IMR-90 (cell line): ENCODE measurements around the gene TECTA. TPM values are rescaled to one million over a fixed set of nuclear protein-coding genes. Genes with fewer than 3 reads are reported as not detected.
"Not testable (repeated sequence)": the region's sequence is repeated elsewhere in the genome, so short reads cannot be mapped to it uniquely, and the experiment has no call there.

Source experiments
- ATAC-seq: fragments of 200-7000 bp; cut with Tn5 transposase; 2 replicates; pipeline ENCODE4 v1.9.1; 2020; ENCODE audit warnings: low read depth, mild to moderate bottlenecking, moderate library complexity
- BruUV-seq: library from RNA; stranded (reverse); fragments of 400-500 nt; replicated peaks from 2 replicates; lab custom pipeline; 2021; lab: Mats Ljungman, UMichigan
- CTCF ChIA-PET: fragments of 300-600 bp; formaldehyde crosslinking; extraction: SDS; loops from one replicate; lab custom pipeline; 2021; ENCODE audit warnings: antibody characterized with exemption; lab: Yijun Ruan, JAX
- POLR2A ChIA-PET: fragments of 300-600 bp; sonication (Branson Sonifier 250); formaldehyde crosslinking; loops from one replicate; lab custom pipeline; 2022; ENCODE audit warnings: antibody characterized with exemption; ENCODE audit not compliant: unreplicated experiment; lab: Charles Lee
- DNase-seq: peaks from one replicate; pipeline ENCODE4 v3.0.0; 2013
- H2AFZ ChIP-seq: replicated peaks from 2 replicates; pipeline ENCODE3; 2013; ENCODE audit warnings: low read length, mild to moderate bottlenecking; ENCODE audit not compliant: poor library complexity
- H2AK5ac ChIP-seq: 2 replicates; pipeline ENCODE4 v1.6.1; 2013; ENCODE audit warnings: low read depth, low read length, inconsistent platforms
- H2AK9ac ChIP-seq: replicated peaks from 2 replicates; pipeline ENCODE3; 2013; ENCODE audit warnings: mild to moderate bottlenecking, low read depth, low read length, moderate library complexity; ENCODE audit not compliant: poor library complexity
- H2BK120ac ChIP-seq: 2 replicates; pipeline ENCODE4 v1.6.1; 2013; ENCODE audit warnings: low read depth, low read length, inconsistent platforms
- H2BK15ac ChIP-seq: 3 replicates; pipeline ENCODE4 v1.6.1; 2013; ENCODE audit warnings: low read depth, low read length, inconsistent platforms
- H2BK20ac ChIP-seq: 2 replicates; pipeline ENCODE4 v1.6.1; 2013; ENCODE audit warnings: low read depth, mild to moderate bottlenecking, inconsistent platforms, low read length, moderate library complexity
- H2BK5ac ChIP-seq: 2 replicates; pipeline ENCODE4 v1.6.1; 2013; ENCODE audit warnings: mild to moderate bottlenecking, low read depth, low read length, inconsistent platforms; ENCODE audit not compliant: poor library complexity, severe bottlenecking
- H3K14ac ChIP-seq: replicated peaks from 2 replicates; pipeline ENCODE4 v1.6.1; 2013; ENCODE audit warnings: low read depth, low read length, inconsistent platforms
- H3K18ac ChIP-seq: 2 replicates; pipeline ENCODE4 v1.6.1; 2013; ENCODE audit warnings: low read depth, low read length, control low read depth
- H3K23ac ChIP-seq: 2 replicates; pipeline ENCODE4 v1.6.1; 2013; ENCODE audit warnings: low read depth, low read length, inconsistent platforms
- H3K27ac ChIP-seq: 2 replicates; pipeline ENCODE4 v1.5.1; 2013; ENCODE audit warnings: mild to moderate bottlenecking, control low read depth, low read length; ENCODE audit not compliant: insufficient read depth
- H3K27me3 ChIP-seq: 2 replicates; pipeline ENCODE4 v1.6.1; 2013; ENCODE audit warnings: low read length; ENCODE audit not compliant: control insufficient read depth, insufficient read depth
- H3K36me3 ChIP-seq: 2 replicates; pipeline ENCODE4 v1.6.1; 2013; ENCODE audit warnings: low read length, mixed read lengths; ENCODE audit not compliant: control insufficient read depth, insufficient read depth
- H3K4ac ChIP-seq: 2 replicates; pipeline ENCODE4 v1.6.1; 2013; ENCODE audit warnings: low read depth, low read length, inconsistent platforms
- H3K4me1 ChIP-seq: 2 replicates; pipeline ENCODE4 v1.6.1; 2013; ENCODE audit warnings: low read length, mixed read lengths; ENCODE audit not compliant: control insufficient read depth, insufficient read depth
- H3K4me2 ChIP-seq: 2 replicates; pipeline ENCODE4 v1.6.1; 2013; ENCODE audit warnings: low read depth, mild to moderate bottlenecking, control low read depth, low read length, moderate library complexity
- H3K4me3 ChIP-seq: 2 replicates; pipeline ENCODE4 v1.5.1; 2013; ENCODE audit warnings: low read depth, mild to moderate bottlenecking, control low read depth, low read length, moderate library complexity; ENCODE audit not compliant: insufficient read depth
- H3K56ac ChIP-seq: 2 replicates; pipeline ENCODE4 v1.6.1; 2013; ENCODE audit warnings: low read length, inconsistent platforms; ENCODE audit not compliant: insufficient read depth; ENCODE audit errors: extremely low read depth
- H3K79me1 ChIP-seq, 2 experiments: 2 replicates each; pipeline ENCODE4 v1.6.1; 2013; ENCODE audit warnings: low read length in 2 of 2, inconsistent platforms in 1 of 2, low read depth in 1 of 2
- H3K9ac ChIP-seq: 2 replicates; pipeline ENCODE4 v1.6.1; 2013; ENCODE audit warnings: low read depth, low read length, control low read depth
- H3K9me1 ChIP-seq: 2 replicates; pipeline ENCODE4 v1.6.1; 2013; ENCODE audit warnings: low read length, inconsistent platforms; ENCODE audit not compliant: insufficient read depth
- H3K9me3 ChIP-seq: 2 replicates; pipeline ENCODE4 v1.6.1; 2013; ENCODE audit warnings: low read length; ENCODE audit not compliant: control insufficient read depth, insufficient read depth
- H4K20me1 ChIP-seq: 2 replicates; pipeline ENCODE4 v1.6.1; 2013; ENCODE audit warnings: low read length, inconsistent platforms; ENCODE audit not compliant: insufficient read depth
- H4K5ac ChIP-seq: 2 replicates; pipeline ENCODE4 v1.6.1; 2013; ENCODE audit warnings: mild to moderate bottlenecking, low read depth, low read length, control low read depth
- H4K8ac ChIP-seq, 2 experiments: 2 replicates each; pipeline ENCODE4 v1.6.1; 2013; ENCODE audit warnings: low read depth in 2 of 2, low read length in 2 of 2, control low read depth in 1 of 2, inconsistent platforms in 1 of 2
- H4K91ac ChIP-seq: 2 replicates; pipeline ENCODE4 v1.6.1; 2013; ENCODE audit warnings: low read depth, low read length, inconsistent platforms; ENCODE audit not compliant: insufficient read depth
- WGBS, 2 experiments: methylation state at CpG; one replicate each; pipeline versions ENCODE4 v1.1.5 to v1.1.7; 2013; ENCODE audit warnings: missing lambda C conversion rate in 2 of 2; ENCODE audit not compliant: insufficient read length in 1 of 2; ENCODE audit errors: extremely low coverage in 2 of 2; 5-methylcytosine and 5-hydroxymethylcytosine counted together
- dilution Hi-C: fragments of 300-500 bp; cut with HindIII; formaldehyde crosslinking; loops from one replicate; pipeline ENCODE4 v1.14.3; 2018; ENCODE audit warnings: low sequenced_read_pairs; ENCODE audit not compliant: unreplicated experiment
- in situ Hi-C: fragments of 300-500 bp; cut with MboI; formaldehyde crosslinking; loops from 3 replicates; pipeline ENCODE4 v1.14.3; 2019; ENCODE audit warnings: low sequenced_read_pairs, inconsistent platforms, mixed read lengths
- intact Hi-C: fragments of 100-400 bp; cut with micrococcal nuclease; formaldehyde crosslinking; loops from 2 replicates; pipeline ENCODE4 v1.10.0; 2022
- polyA plus RNA-seq, 3 experiments: library from polyadenylated mRNA; depleted of rRNA; stranded (reverse); fragments of >200 nt; gene quantifications; 2 replicates each; pipeline ENCODE4 v1.2.3, GENCODE V29; 2012; ENCODE audit warnings: low replicate concordance in 1 of 3
- total RNA-seq: library from RNA; depleted of rRNA; stranded (reverse); fragments of >200 nt; gene quantifications from 2 replicates; pipeline ENCODE4 v1.2.3, GENCODE V29; 2012

The TECTA gene
- total and polyA plus RNA-seq, 2 of the 4 experiments (the other 2 are of a cell fraction), result 0.17 to 0.18 TPM

DNA sequence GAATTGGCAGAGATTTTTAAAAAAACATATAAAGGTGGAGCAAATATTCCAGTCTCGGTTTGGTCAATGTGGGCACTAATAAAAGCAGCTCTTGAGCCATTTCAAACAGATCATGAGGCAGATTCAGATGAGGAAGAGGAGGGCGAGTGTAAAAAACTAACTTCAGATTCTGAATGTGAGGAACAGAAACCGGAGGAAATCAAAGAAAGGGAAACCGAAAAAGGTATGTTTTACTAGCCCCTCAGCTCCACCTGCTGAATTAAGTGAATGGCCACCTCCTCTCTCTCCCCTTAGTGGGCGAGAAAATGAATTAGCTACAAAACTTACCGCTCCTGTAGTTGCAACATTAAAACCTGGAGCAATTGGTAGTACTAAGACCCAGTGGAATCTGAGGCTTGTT is 136.2 kb downstream of the TECTA start:
- POLR2A ChIA-PET, H3K36me3 ChIP-seq, H2AK9ac ChIP-seq, H3K9me1 ChIP-seq, H3K4me2 ChIP-seq, H2BK120ac ChIP-seq, ATAC-seq, H3K27me3 ChIP-seq, H3K23ac ChIP-seq, H4K20me1 ChIP-seq, H2BK20ac ChIP-seq, H2BK15ac ChIP-seq, dilution Hi-C loops, H3K56ac ChIP-seq, CTCF ChIA-PET, H4K91ac ChIP-seq, H4K5ac ChIP-seq, H2BK5ac ChIP-seq, H3K27ac ChIP-seq, H3K18ac ChIP-seq, H3K4me3 ChIP-seq, H3K4me1 ChIP-seq, BruUV-seq, H3K9me3 ChIP-seq, H2AK5ac ChIP-seq, H2AFZ ChIP-seq, DNase-seq, H3K4ac ChIP-seq, H3K79me1 ChIP-seq, H3K14ac ChIP-seq, in situ Hi-C loops, H3K9ac ChIP-seq, intact Hi-C loops, H4K8ac ChIP-seq: not testable (repeated sequence)
- WGBS, 2 experiments, result no CpG with 5 or more reads among the region's 6 CpGs
